ENCODE measurements around the gene KDM4F.

DNA sequence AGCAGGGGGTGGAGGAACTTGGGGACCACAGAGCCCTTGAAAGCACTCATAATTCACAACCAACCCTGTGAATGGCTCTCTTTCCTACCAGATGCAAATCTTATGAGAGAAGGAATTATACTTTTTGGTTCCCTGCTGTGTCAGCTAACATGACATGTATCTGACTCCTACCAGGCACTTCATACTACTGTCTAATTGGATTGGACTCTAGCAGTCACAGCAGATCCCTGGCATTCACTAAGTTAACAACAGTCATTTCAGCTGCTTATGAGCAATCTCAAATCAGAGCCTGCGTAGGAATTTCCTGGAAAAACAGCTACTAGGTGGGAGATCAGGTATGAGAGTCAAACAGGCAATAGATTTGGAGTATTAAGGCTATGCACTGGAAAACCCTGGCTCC, 29.3 kb downstream of the KDM4F start:
- TF ChIP-seq, protein P1, sequence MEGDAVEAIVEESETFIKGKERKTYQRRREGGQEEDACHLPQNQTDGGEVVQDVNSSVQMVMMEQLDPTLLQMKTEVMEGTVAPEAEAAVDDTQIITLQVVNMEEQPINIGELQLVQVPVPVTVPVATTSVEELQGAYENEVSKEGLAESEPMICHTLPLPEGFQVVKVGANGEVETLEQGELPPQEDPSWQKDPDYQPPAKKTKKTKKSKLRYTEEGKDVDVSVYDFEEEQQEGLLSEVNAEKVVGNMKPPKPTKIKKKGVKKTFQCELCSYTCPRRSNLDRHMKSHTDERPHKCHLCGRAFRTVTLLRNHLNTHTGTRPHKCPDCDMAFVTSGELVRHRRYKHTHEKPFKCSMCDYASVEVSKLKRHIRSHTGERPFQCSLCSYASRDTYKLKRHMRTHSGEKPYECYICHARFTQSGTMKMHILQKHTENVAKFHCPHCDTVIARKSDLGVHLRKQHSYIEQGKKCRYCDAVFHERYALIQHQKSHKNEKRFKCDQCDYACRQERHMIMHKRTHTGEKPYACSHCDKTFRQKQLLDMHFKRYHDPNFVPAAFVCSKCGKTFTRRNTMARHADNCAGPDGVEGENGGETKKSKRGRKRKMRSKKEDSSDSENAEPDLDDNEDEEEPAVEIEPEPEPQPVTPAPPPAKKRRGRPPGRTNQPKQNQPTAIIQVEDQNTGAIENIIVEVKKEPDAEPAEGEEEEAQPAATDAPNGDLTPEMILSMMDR (IDR thresholded peaks at IDR 0.05 in 4 of 5, conservative IDR thresholded peaks at IDR 0.05 in 1 of 5) = no peak
- no peak for TF ChIP-seq POLR2A (IDR thresholded peaks at IDR 0.05)
